GM06990 (cell line): Measurements from ENCODE around the gene ARF5.
"Not testable (repeated sequence)": the region's sequence is repeated elsewhere in the genome, so short reads cannot be mapped to it uniquely, and the experiment has no call there.

Experiments used
- DNase-seq: peaks from one replicate; pipeline ENCODE4 v3.0.0-alpha.2; 2011; ENCODE audit not compliant: insufficient read length; ENCODE audit errors: extremely low read depth
- H3K27me3 ChIP-seq: replicated peaks from 2 replicates; pipeline ENCODE4 v1.6.0; 2011; ENCODE audit warnings: low read length; ENCODE audit not compliant: control insufficient read depth, insufficient read depth
- H3K36me3 ChIP-seq: 2 replicates; pipeline ENCODE4 v1.5.1; 2011; ENCODE audit warnings: low read length; ENCODE audit not compliant: control insufficient read depth, insufficient read depth
- H3K4me3 ChIP-seq: replicated peaks from 2 replicates; pipeline ENCODE4 v1.5.1; 2011; ENCODE audit warnings: low read depth, mild to moderate bottlenecking, control low read depth, low read length
- CTCF ChIP-seq: IDR thresholded peaks from 2 replicates; pipeline ENCODE4 v1.5.1; 2011; ENCODE audit warnings: low read length, control low read depth, mild to moderate bottlenecking, inconsistent platforms; ENCODE audit not compliant: insufficient read depth, poor library complexity, severe bottlenecking

ARF5 gene

GRCh38 chr7:127551941-127552340 lies 36.3 kb upstream of the ARF5 start:
- no peak for DNase-seq
- H3K27me3 ChIP-seq = no peaks in the 10 kb centered on the region; the same call in 1 of the 2 replicates
- no peaks in the 10 kb centered on the region for H3K36me3 ChIP-seq
- no peak for TF ChIP-seq CTCF
- H3K4me3 ChIP-seq = no peak overlapping the region

GRCh38 chr7:127556404-127556803 lies 31.8 kb upstream of the ARF5 start:
- no peaks in the 10 kb centered on the region for H3K36me3 ChIP-seq
- no peak for DNase-seq
- H3K27me3 ChIP-seq = no peaks in the 10 kb centered on the region
- H3K4me3 ChIP-seq = no peak overlapping the region
- no peak for TF ChIP-seq CTCF

GRCh38 chr7:127557803-127558202 lies 30.4 kb upstream of the ARF5 start:
- no peaks in the 10 kb centered on the region for H3K27me3 ChIP-seq
- H3K4me3 ChIP-seq = no peak overlapping the region
- no peaks in the 10 kb centered on the region for H3K36me3 ChIP-seq
- no peak for TF ChIP-seq CTCF
- no peak for DNase-seq

- no peak for TF ChIP-seq CTCF
- no peaks in the 10 kb centered on the region for H3K27me3 ChIP-seq
- DNase-seq = no peak
- H3K36me3 ChIP-seq = no peaks in the 10 kb centered on the region
- H3K4me3 ChIP-seq = no peak overlapping the region
Observed at GRCh38 chr7:127566242-127566641, 22.0 kb upstream of the ARF5 start.

GRCh38 chr7:127568034-127568433 lies 20.2 kb upstream of the ARF5 start:
- DNase-seq, H3K4me3 ChIP-seq, H3K36me3 ChIP-seq, H3K27me3 ChIP-seq: not testable (repeated sequence)

GRCh38 chr7:127571741-127572505 lies 16.3 kb upstream of the ARF5 start:
- Histone ChIP-seq H3K36me3 (peaks cover 2% of the 10 kb centered on the region; the same call in 1 of the 2 replicates), H3K27me3 (no peaks in the 10 kb centered on the region), H3K4me3 (no peak overlapping the region)
- TF ChIP-seq CTCF = no peak
- no peak for DNase-seq
